Ovary (tissue), 9 donors: Measurements from ENCODE around the gene TNFSF11. TPM values are rescaled to one million over a fixed set of nuclear protein-coding genes. Genes with fewer than 3 reads are reported as not detected.

ENCODE experiments used
- DNase-seq, 5 donors: peaks; one replicate each; pipeline ENCODE4 v3.0.0-alpha.2; 2019 to 2020
- H3K27ac ChIP-seq, 2 donors: fragments of 200-600 bp; one replicate each; pipeline versions ENCODE4 v1.5.1 to v1.8.0; 2019 to 2022
- H3K27me3 ChIP-seq: fragments of 200-600 bp; one replicate; pipeline ENCODE4 v1.8.0; 2022
- H3K36me3 ChIP-seq: fragments of 200-600 bp; sonication (generic); one replicate; pipeline ENCODE4 v1.5.1; 2019
- H3K4me1 ChIP-seq: one replicate; pipeline ENCODE4 v1.8.1; 2013; ENCODE audit warnings: mild to moderate bottlenecking, moderate library complexity; ENCODE audit not compliant: insufficient read depth
- H3K4me3 ChIP-seq: fragments of 200-600 bp; sonication (generic); one replicate; pipeline ENCODE4 v1.5.1; 2017
- H3K9me3 ChIP-seq, 2 donors: fragments of 200-600 bp in 1 of 2; sonication (generic) in 1 of 2; one replicate each; pipeline versions ENCODE4 v1.5.1 to v1.8.1; 2013 to 2019; ENCODE audit warnings: mild to moderate bottlenecking in 1 of 2, moderate library complexity in 1 of 2
- EP300 ChIP-seq: sonication (generic); formaldehyde crosslinking; IDR thresholded peaks from one replicate; pipeline ENCODE4 v1.6.1; 2017; ENCODE audit warnings: antibody characterized with exemption
- POLR2A ChIP-seq: fragments of 450-650 bp; IDR thresholded peaks from one replicate; pipeline ENCODE4 v1.6.1; 2017; ENCODE audit warnings: antibody characterized with exemption, mild to moderate bottlenecking, moderate library complexity
- WGBS, 3 donors: extraction: QIAGEN DNeasy Blood & Tissue Kit in 1 of 3; methylation state at CpG; one replicate each; pipeline versions ENCODE4 v1.1.5 to v1.1.7; 2013 to 2017; 5-methylcytosine and 5-hydroxymethylcytosine counted together
- intact Hi-C, 4 donors: fragments of 100-400 bp; cut with DNase I; formaldehyde crosslinking; loops; one replicate each; pipeline versions ENCODE4 v1.11.0 to v1.15.1; 2022 to 2023
- polyA plus RNA-seq, 2 donors: library from polyadenylated mRNA; stranded (reverse); fragments of 200-250 nt in 1 of 2; fragments of 350-450 nt in 1 of 2; fragmentation: Illumina TruSeq in 1 of 2; extraction: RNeasy Lipid Tissue Mini Kit (QIAGEN cat#74804) in 1 of 2; gene quantifications; one replicate each; pipeline ENCODE4 v1.2.3, GENCODE V29; 2013 to 2014
- total RNA-seq, 7 donors: library from RNA; depleted of rRNA in 2 of 7; stranded (reverse); fragments of >200 nt in 2 of 7; fragmentation: NEBNext Ultra II Directional in 3 of 7; extraction: Animal tissue kit (Norgen Biotek cat#: 25700) in 3 of 7; gene quantifications; one replicate each; pipeline versions ENCODE4 v1.1.0 to v1.2.4, GENCODE V29; 2016 to 2023
- TF ChIP-seq, protein P1 (sequence below), 3 donors: fragments of 450-650 bp in 2 of 3; fragments of 200-600 bp in 1 of 3; IDR thresholded peaks; one replicate each; pipeline versions ENCODE4 v1.5.1 to v1.8.0; 2016 to 2022; ENCODE audit warnings: antibody characterized with exemption in 3 of 3, mild to moderate bottlenecking in 1 of 3
- donor health status: DM: no; HTN: no; CAD: no; lungs with moderate emphysema.
- donor health status: DM: no; HTN: no; CAD: no.
- donor health status: Bipolar disorder and iron deficiency.
- donor health status: DM: yes; HTN: yes; CAD: no.
- donor health status: DM: no; HTN: no; CAD: no.
- donor health status: DM: yes; HTN: yes; CAD: no.

Gene TNFSF11
- total and polyA plus RNA-seq, 9 donors, result 0.13 TPM; not detected in 8

DNA sequence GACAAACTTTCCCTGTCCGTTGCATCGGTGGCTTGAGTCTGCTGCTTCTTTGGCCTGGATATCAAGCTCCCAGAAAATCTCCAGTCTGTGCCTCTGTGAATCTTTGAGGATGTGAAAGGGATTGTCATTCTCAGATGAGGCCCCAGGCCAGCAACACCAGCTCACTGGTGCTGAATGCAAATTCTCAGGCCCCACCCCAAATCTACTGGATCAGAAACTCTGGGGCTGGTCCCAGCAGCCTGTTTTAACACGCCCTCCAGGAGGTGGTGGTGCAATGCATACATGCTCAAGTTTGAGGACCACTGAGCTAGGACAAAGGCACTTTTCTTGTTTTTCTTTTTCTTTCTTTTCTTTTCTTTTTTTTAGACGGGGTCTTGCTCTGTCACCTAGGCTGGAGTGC, 23.6 kb downstream of the TNFSF11 start:
- no peak for TF ChIP-seq POLR2A
- TF ChIP-seq, protein P1, sequence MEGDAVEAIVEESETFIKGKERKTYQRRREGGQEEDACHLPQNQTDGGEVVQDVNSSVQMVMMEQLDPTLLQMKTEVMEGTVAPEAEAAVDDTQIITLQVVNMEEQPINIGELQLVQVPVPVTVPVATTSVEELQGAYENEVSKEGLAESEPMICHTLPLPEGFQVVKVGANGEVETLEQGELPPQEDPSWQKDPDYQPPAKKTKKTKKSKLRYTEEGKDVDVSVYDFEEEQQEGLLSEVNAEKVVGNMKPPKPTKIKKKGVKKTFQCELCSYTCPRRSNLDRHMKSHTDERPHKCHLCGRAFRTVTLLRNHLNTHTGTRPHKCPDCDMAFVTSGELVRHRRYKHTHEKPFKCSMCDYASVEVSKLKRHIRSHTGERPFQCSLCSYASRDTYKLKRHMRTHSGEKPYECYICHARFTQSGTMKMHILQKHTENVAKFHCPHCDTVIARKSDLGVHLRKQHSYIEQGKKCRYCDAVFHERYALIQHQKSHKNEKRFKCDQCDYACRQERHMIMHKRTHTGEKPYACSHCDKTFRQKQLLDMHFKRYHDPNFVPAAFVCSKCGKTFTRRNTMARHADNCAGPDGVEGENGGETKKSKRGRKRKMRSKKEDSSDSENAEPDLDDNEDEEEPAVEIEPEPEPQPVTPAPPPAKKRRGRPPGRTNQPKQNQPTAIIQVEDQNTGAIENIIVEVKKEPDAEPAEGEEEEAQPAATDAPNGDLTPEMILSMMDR (IDR thresholded peaks at IDR 0.05), result no peak
- TF ChIP-seq EP300, result no peak

GRCh38 chr13:42600943-42601342, 27.0 kb downstream of the TNFSF11 start:
- peaks cover 5% of the 10 kb centered on the region for H3K4me1 ChIP-seq
- H3K4me3 ChIP-seq, result no peak overlapping the region
- 92 to 96% (median 94%) methylated on average over 1 of the region's 1 CpG for WGBS, 3 donors
- H3K27me3 ChIP-seq, result no peaks in the 10 kb centered on the region
- no peak for DNase-seq
- H3K9me3 ChIP-seq, result no peaks in the 10 kb centered on the region
- TF ChIP-seq EP300, result no peak
- TF ChIP-seq, protein P1 (IDR thresholded peaks at IDR 0.05), result no peak
- no peak for TF ChIP-seq POLR2A
- H3K27ac ChIP-seq, result no peak overlapping the region
- no peaks in the 10 kb centered on the region for H3K36me3 ChIP-seq
- intact Hi-C loops, result no loop called here

More for the DNA sequence above, 23.6 kb downstream of the TNFSF11 start:
- Histone ChIP-seq H3K27me3 (no peaks in the 10 kb centered on the region), H3K4me1 (peaks cover 2% of the 10 kb centered on the region), H3K36me3 (no peaks in the 10 kb centered on the region), H3K9me3 (no peaks in the 10 kb centered on the region), H3K4me3 (no peak overlapping the region), H3K27ac (no peak overlapping the region)
- intact Hi-C loops, result no loop called here
- no peak for DNase-seq
- WGBS, 3 donors, result 92 to 97% (median 95%) methylated on average over 4 of the region's 4 CpGs

DNA sequence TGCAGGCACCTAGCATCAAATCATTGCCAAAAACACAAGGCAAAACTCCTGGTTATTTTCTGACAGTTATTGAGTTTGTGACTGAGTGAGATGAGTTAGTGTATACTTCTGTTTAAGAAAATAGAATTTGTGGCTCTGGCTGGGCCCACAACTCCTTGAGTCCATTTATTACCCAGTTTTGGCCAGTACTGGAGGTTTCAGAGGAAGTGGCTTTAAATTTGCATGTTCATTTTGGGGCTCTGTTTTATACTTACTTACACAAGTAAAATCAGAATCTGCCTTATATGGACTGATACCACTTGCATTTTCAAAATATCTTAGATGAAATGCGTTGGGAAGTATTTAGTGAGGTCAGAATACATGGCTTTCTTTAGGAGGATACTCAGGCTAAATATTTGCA, 29.0 kb downstream of the TNFSF11 start:
- H3K4me3 ChIP-seq, result no peak overlapping the region
- no peaks in the 10 kb centered on the region for H3K9me3 ChIP-seq
- H3K27ac ChIP-seq, result no peak overlapping the region
- WGBS, 3 donors, result 30 to 43% (median 37%) methylated on average over 1 of the region's 1 CpG
- no peaks in the 10 kb centered on the region for H3K36me3 ChIP-seq
- TF ChIP-seq POLR2A (no peak), EP300 (no peak)
- TF ChIP-seq, protein P1 (IDR thresholded peaks at IDR 0.05), result no peak
- H3K4me1 ChIP-seq, result peaks cover 5% of the 10 kb centered on the region
- DNase-seq, result no peak
- no peaks in the 10 kb centered on the region for H3K27me3 ChIP-seq
- intact Hi-C loops, result no loop called here

DNA sequence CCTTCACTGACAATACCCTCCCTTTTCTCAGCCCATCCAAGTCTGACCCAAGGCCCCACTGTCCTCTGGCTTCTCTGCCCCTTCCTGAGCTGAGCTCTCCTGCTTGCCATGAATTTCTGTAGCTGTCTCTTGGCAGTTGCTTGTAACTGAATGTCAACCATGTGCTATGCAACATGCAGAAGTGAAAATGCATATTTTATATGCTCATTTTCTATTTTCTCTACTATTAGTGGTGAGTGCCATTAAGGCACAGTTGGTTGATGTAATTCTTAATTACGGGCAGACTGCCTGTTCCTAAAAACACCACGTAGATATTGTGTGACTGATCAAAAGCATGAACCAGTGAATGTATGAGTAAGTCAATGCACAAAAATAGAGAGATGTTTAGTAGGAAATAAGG, 29.6 kb downstream of the TNFSF11 start:
- WGBS, 3 donors, result 93 to 99% (median 96%) methylated on average over 2 of the region's 2 CpGs
- Histone ChIP-seq H3K27me3 (no peaks in the 10 kb centered on the region), H3K4me3 (no peak overlapping the region), H3K36me3 (no peaks in the 10 kb centered on the region), H3K4me1 (peaks cover 5% of the 10 kb centered on the region), H3K27ac (no peak overlapping the region), H3K9me3 (no peaks in the 10 kb centered on the region)
- intact Hi-C loops, result no loop called here
- TF ChIP-seq EP300 (no peak), POLR2A (no peak)
- TF ChIP-seq, protein P1 (IDR thresholded peaks at IDR 0.05), result no peak
- DNase-seq, result no peak
